K562 (cell line): ENCODE results near the gene IDI2. TPM values are rescaled to one million over a fixed set of nuclear protein-coding genes. Genes with fewer than 3 reads are reported as not detected.

ENCODE experiments used
- ATF6 ChIP-seq: sonication (generic); formaldehyde crosslinking; IDR thresholded peaks from 2 replicates; pipeline ENCODE4 v1.4.0; 2020; ENCODE audit warnings: mild to moderate bottlenecking, missing genetic modification reagents
- CBFA2T3 ChIP-seq: fragments of 450-650 bp; IDR thresholded peaks from 2 replicates; pipeline ENCODE4 v1.6.1; 2017
- IRF2 ChIP-seq: sonication (generic); formaldehyde crosslinking; IDR thresholded peaks from 2 replicates; pipeline ENCODE4 v1.8.1; 2022; ENCODE audit warnings: mild to moderate bottlenecking, missing genetic modification reagents
- KLF16 ChIP-seq: IDR thresholded peaks from 2 replicates; pipeline ENCODE4 v1.6.1; 2016; ENCODE audit warnings: antibody characterized with exemption
- LARP7 ChIP-seq: fragments of 450-650 bp; IDR thresholded peaks from 2 replicates; pipeline ENCODE4 v1.6.1; 2016
- MBD2 ChIP-seq: sonication (generic); IDR thresholded peaks from 2 replicates; pipeline ENCODE4 v1.6.1; 2016; ENCODE audit warnings: low read depth, borderline replicate concordance
- MCM3 ChIP-seq: fragments of 450-650 bp; IDR thresholded peaks from 2 replicates; pipeline ENCODE4 v1.6.1; 2016
- MLX ChIP-seq, 2 experiments: fragments of 450-650 bp in 1 of 2; sonication (generic) in 1 of 2; formaldehyde crosslinking; conservative IDR thresholded peaks; 2 replicates each; pipeline versions ENCODE4 v1.4.0 to v1.8.1; 2020 to 2022; ENCODE audit warnings: mild to moderate bottlenecking in 1 of 2, missing genetic modification reagents in 1 of 2
- NR2C2 ChIP-seq, 2 experiments: fragments of 200-800 bp in 1 of 2; sonication (Bioruptor generic) in 1 of 2; sonication (generic) in 1 of 2; formaldehyde crosslinking in 1 of 2; IDR thresholded peaks; 2 replicates each; pipeline versions ENCODE4 v1.6.1 to v1.8.0; 2016 to 2022; ENCODE audit warnings: mild to moderate bottlenecking in 1 of 2, missing compliant biosample characterization in 1 of 2, missing genetic modification characterization in 1 of 2, missing genetic modification reagents in 1 of 2
- POU5F1 ChIP-seq: fragments of 150-350 bp; IDR thresholded peaks from 2 replicates; pipeline ENCODE4 v1.6.1; 2014; ENCODE audit warnings: borderline replicate concordance, low read length, low read depth, mild to moderate bottlenecking; ENCODE audit not compliant: partially characterized antibody
- PURB ChIP-seq: sonication (generic); formaldehyde crosslinking; IDR thresholded peaks from 2 replicates; pipeline ENCODE4 v1.9.0; 2021; ENCODE audit warnings: low read depth, mild to moderate bottlenecking, missing genetic modification reagents
- SMAD4 ChIP-seq: fragments of 250-450 bp; sonication (Bioruptor Pico); conservative IDR thresholded peaks from 2 replicates; pipeline ENCODE4 v1.8.0; 2021; ENCODE audit warnings: inconsistent platforms, mild to moderate bottlenecking, moderate library complexity
- TBP ChIP-seq: optimal IDR thresholded peaks from 2 replicates; pipeline ENCODE3; 2011; ENCODE audit warnings: low read depth, low read length, improper control_type of control experiment
- TGIF2 ChIP-seq: sonication (generic); formaldehyde crosslinking; IDR thresholded peaks from 2 replicates; pipeline ENCODE4 v1.8.1; 2022; ENCODE audit warnings: mild to moderate bottlenecking, missing genetic modification reagents, moderate library complexity
- ZBTB7A ChIP-seq: IDR thresholded peaks from 2 replicates; pipeline ENCODE4 v1.6.1; 2011; ENCODE audit warnings: low read depth, mild to moderate bottlenecking, low read length, moderate library complexity, borderline replicate concordance; ENCODE audit not compliant: control insufficient read depth
- ZNF830 ChIP-seq: fragments of 250-450 bp; sonication (Bioruptor Pico); IDR thresholded peaks from 2 replicates; pipeline ENCODE4 v1.5.0; 2021; ENCODE audit warnings: mild to moderate bottlenecking
- polyA plus RNA-seq, 8 experiments: library from polyadenylated mRNA; depleted of rRNA in 4 of 8; stranded (reverse) in 5 of 8; unstranded in 3 of 8; fragments of >200 nt; fragmentation: Nextera tagmentation in 2 of 8; fragmentation: Illumina TruSeq in 1 of 8; extraction: Ambion mirVana in 2 of 8; extraction: Trizol in 1 of 8; gene quantifications; 2 replicates each; pipeline versions ENCODE4 v1.2.1 to v1.2.3, GENCODE V29; 2011 to 2014; ENCODE audit warnings: inconsistent platforms in 1 of 8, missing spikeins in 1 of 8
- total RNA-seq, 7 experiments: library from RNA; depleted of rRNA in 6 of 7; stranded (reverse); fragments of >200 nt in 6 of 7; fragmentation: Illumina TruSeq in 2 of 7; extraction: Trizol in 2 of 7; gene quantifications; 2 replicates each; pipeline versions ENCODE4 v1.2.1 to v1.2.3, GENCODE V29; 2011 to 2021; ENCODE audit warnings: low replicate concordance in 1 of 7
- TF ChIP-seq, protein P1 (sequence below): fragments of 250-450 bp; sonication (Bioruptor Pico); IDR thresholded peaks from 2 replicates; pipeline ENCODE4 v1.5.0; 2021
- TF ChIP-seq, protein P2 (sequence below): sonication (generic); IDR thresholded peaks from 2 replicates; pipeline ENCODE4 v1.6.1; 2016
- TF ChIP-seq, protein P3 (sequence below): fragments of 250-450 bp; sonication (Bioruptor Pico); IDR thresholded peaks from 2 replicates; pipeline ENCODE4 v1.4.0; 2020
- TF ChIP-seq, protein P4 (sequence below): sonication (generic); formaldehyde crosslinking; IDR thresholded peaks from 2 replicates; pipeline ENCODE4 v1.8.0; 2023; ENCODE audit warnings: mild to moderate bottlenecking, missing genetic modification reagents

Gene IDI2
- total and polyA plus RNA-seq, 9 of the 15 experiments (the other 6 are each of a cell fraction or from before 2014, with no cell fraction given), result not detected

DNA sequence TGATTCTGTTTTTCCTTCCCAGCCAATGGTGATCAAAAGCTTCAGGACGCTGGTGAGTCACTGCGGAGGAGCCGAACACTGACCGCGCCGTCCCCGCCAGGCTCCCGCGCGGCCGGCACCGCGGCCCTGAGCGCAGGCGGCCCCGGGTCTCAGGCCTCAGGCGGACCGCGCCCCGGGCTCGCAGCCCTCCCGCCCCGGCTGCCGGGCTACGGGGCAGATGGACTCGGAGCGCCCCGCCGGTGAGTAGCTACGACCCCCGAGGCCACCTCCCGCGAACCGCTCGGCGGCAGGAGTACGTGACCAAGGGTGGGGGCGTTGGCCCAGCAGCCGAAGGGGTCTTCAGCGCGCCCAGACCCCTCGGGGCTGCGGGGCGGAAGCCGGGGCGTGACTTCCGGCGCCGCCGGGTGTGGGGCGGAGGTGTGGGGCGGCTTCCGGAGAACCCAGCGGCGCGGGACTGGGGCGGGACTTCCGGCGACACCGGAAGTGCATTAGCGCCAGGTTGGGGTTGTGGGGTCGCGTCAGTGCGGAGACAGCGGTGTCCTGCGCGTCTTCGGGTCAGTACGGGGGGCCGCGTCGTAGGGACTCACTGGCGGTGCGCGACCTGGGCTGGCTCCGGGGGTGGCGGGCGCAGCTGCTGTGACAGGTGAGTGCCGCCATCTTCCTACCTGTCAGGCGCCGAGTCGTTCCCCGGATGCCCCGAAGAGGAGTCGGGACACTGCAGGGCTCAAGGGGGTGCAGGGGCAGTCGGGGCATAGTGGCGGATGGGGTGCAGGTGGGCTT lies 30.9 kb upstream of the IDI2 start, which contains the start of gene WDR37 (continued):
- TF ChIP-seq ZBTB7A (peak; percentile 100), MBD2 (peak; percentile 81), LARP7 (no peak), TGIF2 (CRISPR knock-in tag) (no peak), ZNF830 (no peak), CBFA2T3 (0 out of 2 replicates have a peak, but pooled peaks have one; percentile 2), IRF2 (CRISPR knock-in tag) (peak; percentile 7; the same call in 1 of the 2 replicates), POU5F1 (no peak), NR2C2 (CRISPR knock-in tag; IDR thresholded peaks at IDR 0.05) (peak; percentile 87), NR2C2 (tag; IDR thresholded peaks at IDR 0.05) (peak; percentile 99), KLF16 (no peak), TBP (peak; percentile 16), PURB (CRISPR knock-in tag) (no peak), SMAD4 (CRISPR knock-in tag) (no peak), MLX (CRISPR knock-in tag; conservative IDR thresholded peaks at IDR 0.05) (no peak), MCM3 (no peak), ATF6 (CRISPR knock-in tag) (no peak)
- TF ChIP-seq, protein P1, sequence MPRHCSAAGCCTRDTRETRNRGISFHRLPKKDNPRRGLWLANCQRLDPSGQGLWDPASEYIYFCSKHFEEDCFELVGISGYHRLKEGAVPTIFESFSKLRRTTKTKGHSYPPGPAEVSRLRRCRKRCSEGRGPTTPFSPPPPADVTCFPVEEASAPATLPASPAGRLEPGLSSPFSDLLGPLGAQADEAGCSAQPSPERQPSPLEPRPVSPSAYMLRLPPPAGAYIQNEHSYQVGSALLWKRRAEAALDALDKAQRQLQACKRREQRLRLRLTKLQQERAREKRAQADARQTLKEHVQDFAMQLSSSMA (CRISPR knock-in tag), result no peak; the same call in 1 of the 2 replicates
- TF ChIP-seq, protein P2, sequence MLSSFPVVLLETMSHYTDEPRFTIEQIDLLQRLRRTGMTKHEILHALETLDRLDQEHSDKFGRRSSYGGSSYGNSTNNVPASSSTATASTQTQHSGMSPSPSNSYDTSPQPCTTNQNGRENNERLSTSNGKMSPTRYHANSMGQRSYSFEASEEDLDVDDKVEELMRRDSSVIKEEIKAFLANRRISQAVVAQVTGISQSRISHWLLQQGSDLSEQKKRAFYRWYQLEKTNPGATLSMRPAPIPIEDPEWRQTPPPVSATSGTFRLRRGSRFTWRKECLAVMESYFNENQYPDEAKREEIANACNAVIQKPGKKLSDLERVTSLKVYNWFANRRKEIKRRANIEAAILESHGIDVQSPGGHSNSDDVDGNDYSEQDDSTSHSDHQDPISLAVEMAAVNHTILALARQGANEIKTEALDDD, result no peak
- TF ChIP-seq, protein P3, sequence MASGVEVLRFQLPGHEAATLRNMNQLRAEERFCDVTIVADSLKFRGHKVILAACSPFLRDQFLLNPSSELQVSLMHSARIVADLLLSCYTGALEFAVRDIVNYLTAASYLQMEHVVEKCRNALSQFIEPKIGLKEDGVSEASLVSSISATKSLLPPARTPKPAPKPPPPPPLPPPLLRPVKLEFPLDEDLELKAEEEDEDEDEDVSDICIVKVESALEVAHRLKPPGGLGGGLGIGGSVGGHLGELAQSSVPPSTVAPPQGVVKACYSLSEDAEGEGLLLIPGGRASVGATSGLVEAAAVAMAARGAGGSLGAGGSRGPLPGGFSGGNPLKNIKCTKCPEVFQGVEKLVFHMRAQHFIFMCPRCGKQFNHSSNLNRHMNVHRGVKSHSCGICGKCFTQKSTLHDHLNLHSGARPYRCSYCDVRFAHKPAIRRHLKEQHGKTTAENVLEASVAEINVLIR (CRISPR knock-in tag), result no peak
- TF ChIP-seq, protein P4, sequence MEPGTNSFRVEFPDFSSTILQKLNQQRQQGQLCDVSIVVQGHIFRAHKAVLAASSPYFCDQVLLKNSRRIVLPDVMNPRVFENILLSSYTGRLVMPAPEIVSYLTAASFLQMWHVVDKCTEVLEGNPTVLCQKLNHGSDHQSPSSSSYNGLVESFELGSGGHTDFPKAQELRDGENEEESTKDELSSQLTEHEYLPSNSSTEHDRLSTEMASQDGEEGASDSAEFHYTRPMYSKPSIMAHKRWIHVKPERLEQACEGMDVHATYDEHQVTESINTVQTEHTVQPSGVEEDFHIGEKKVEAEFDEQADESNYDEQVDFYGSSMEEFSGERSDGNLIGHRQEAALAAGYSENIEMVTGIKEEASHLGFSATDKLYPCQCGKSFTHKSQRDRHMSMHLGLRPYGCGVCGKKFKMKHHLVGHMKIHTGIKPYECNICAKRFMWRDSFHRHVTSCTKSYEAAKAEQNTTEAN (CRISPR knock-in tag), result 0 out of 2 replicates have a peak, but pooled peaks have one; percentile 80
